T-helper 2 cell treated with Interferon-gamma antibody and Interleukin-4, amounts not matched to agents 5 μg/mL and 100 μg/mL, for 36 hours (primary cell): ENCODE data around the gene SHISAL1.
"Not testable (repeated sequence)": the region's sequence is repeated elsewhere in the genome, so short reads cannot be mapped to it uniquely, and the experiment has no call there.

ENCODE experiments used
- DNase-seq: peaks from one replicate; pipeline ENCODE4 v3.0.0; 2021; ENCODE audit warnings: low spot score
- H3K27ac Mint-ChIP-seq: one replicate; pipeline ENCODE4 v1.8.0; 2021; ENCODE audit warnings: mild to moderate bottlenecking, mixed read lengths
- H3K27me3 Mint-ChIP-seq: one replicate; pipeline ENCODE4 v1.8.0; 2021; ENCODE audit warnings: low read depth, mixed read lengths
- H3K36me3 Mint-ChIP-seq: one replicate; pipeline ENCODE4 v1.8.0; 2021; ENCODE audit warnings: low read depth, mixed read lengths
- H3K4me1 Mint-ChIP-seq: one replicate; pipeline ENCODE4 v1.8.0; 2021; ENCODE audit warnings: low read depth, mixed read lengths
- H3K4me3 Mint-ChIP-seq: one replicate; pipeline ENCODE4 v1.8.0; 2022; ENCODE audit warnings: mild to moderate bottlenecking, moderate library complexity, mixed read lengths
- H3K9me3 Mint-ChIP-seq: one replicate; pipeline ENCODE4 v1.8.0; 2021; ENCODE audit warnings: mixed read lengths

Gene SHISAL1

GRCh38 chr22:44309137-44309536, 3.6 kb downstream of the SHISAL1 start:
- DNase-seq = no peak
- no peak overlapping the region for H3K4me3 Mint-ChIP-seq
- no peak overlapping the region for H3K27ac Mint-ChIP-seq
- H3K27me3 Mint-ChIP-seq = no peaks in the 10 kb centered on the region
- H3K9me3 Mint-ChIP-seq = no peaks in the 10 kb centered on the region
- H3K4me1 Mint-ChIP-seq = peaks cover under 1% of the 10 kb centered on the region
- no peaks in the 10 kb centered on the region for H3K36me3 Mint-ChIP-seq

- Mint-ChIP-seq H3K4me3 (no peak overlapping the region), H3K36me3 (no peaks in the 10 kb centered on the region), H3K9me3 (no peaks in the 10 kb centered on the region), H3K27me3 (no peaks in the 10 kb centered on the region), H3K4me1 (no peaks in the 10 kb centered on the region), H3K27ac (no peak overlapping the region)
- no peak for DNase-seq
Observed at GRCh38 chr22:44307509-44308169, 5.1 kb downstream of the SHISAL1 start.

GRCh38 chr22:44305888-44306287, 6.9 kb downstream of the SHISAL1 start:
- Mint-ChIP-seq H3K4me1 (no peaks in the 10 kb centered on the region), H3K27ac (no peak overlapping the region), H3K36me3 (no peaks in the 10 kb centered on the region), H3K9me3 (no peaks in the 10 kb centered on the region), H3K27me3 (no peaks in the 10 kb centered on the region), H3K4me3 (no peak overlapping the region)
- no peak for DNase-seq

GRCh38 chr22:44305455-44305854, 7.3 kb downstream of the SHISAL1 start:
- H3K4me1 Mint-ChIP-seq = no peaks in the 10 kb centered on the region
- no peaks in the 10 kb centered on the region for H3K9me3 Mint-ChIP-seq
- H3K27me3 Mint-ChIP-seq = no peaks in the 10 kb centered on the region
- no peak overlapping the region for H3K4me3 Mint-ChIP-seq
- no peak overlapping the region for H3K27ac Mint-ChIP-seq
- H3K36me3 Mint-ChIP-seq = no peaks in the 10 kb centered on the region
- no peak for DNase-seq

- Mint-ChIP-seq H3K27me3 (no peaks in the 10 kb centered on the region), H3K27ac (no peak overlapping the region), H3K36me3 (no peaks in the 10 kb centered on the region), H3K9me3 (no peaks in the 10 kb centered on the region), H3K4me1 (no peaks in the 10 kb centered on the region), H3K4me3 (no peak overlapping the region)
- no peak for DNase-seq
Observed at GRCh38 chr22:44304911-44305310, 7.8 kb downstream of the SHISAL1 start.

GRCh38 chr22:44304354-44304753, 8.4 kb downstream of the SHISAL1 start:
- H3K27me3 Mint-ChIP-seq = no peaks in the 10 kb centered on the region
- no peaks in the 10 kb centered on the region for H3K4me1 Mint-ChIP-seq
- no peak overlapping the region for H3K4me3 Mint-ChIP-seq
- no peak for DNase-seq
- no peak overlapping the region for H3K27ac Mint-ChIP-seq
- no peaks in the 10 kb centered on the region for H3K36me3 Mint-ChIP-seq
- H3K9me3 Mint-ChIP-seq = no peaks in the 10 kb centered on the region

- H3K27me3 Mint-ChIP-seq, H3K36me3 Mint-ChIP-seq, H3K9me3 Mint-ChIP-seq, DNase-seq, H3K4me3 Mint-ChIP-seq, H3K27ac Mint-ChIP-seq, H3K4me1 Mint-ChIP-seq: not testable (repeated sequence)
Observed at GRCh38 chr22:44302363-44302762, 10.4 kb downstream of the SHISAL1 start.

GRCh38 chr22:44301039-44301438, 11.7 kb downstream of the SHISAL1 start:
- Mint-ChIP-seq H3K4me1 (no peaks in the 10 kb centered on the region), H3K36me3 (no peaks in the 10 kb centered on the region), H3K4me3 (no peak overlapping the region), H3K27me3 (no peaks in the 10 kb centered on the region), H3K9me3 (no peaks in the 10 kb centered on the region), H3K27ac (no peak overlapping the region)
- DNase-seq = no peak

GRCh38 chr22:44299124-44299523, 13.6 kb downstream of the SHISAL1 start:
- Mint-ChIP-seq H3K27me3 (no peaks in the 10 kb centered on the region), H3K27ac (no peak overlapping the region), H3K36me3 (no peaks in the 10 kb centered on the region), H3K4me3 (no peak overlapping the region), H3K9me3 (no peaks in the 10 kb centered on the region), H3K4me1 (no peaks in the 10 kb centered on the region)
- DNase-seq = no peak

GRCh38 chr22:44298406-44299091, 14.2 kb downstream of the SHISAL1 start:
- no peaks in the 10 kb centered on the region for H3K27me3 Mint-ChIP-seq
- H3K9me3 Mint-ChIP-seq = no peaks in the 10 kb centered on the region
- H3K4me1 Mint-ChIP-seq = no peaks in the 10 kb centered on the region
- no peak overlapping the region for H3K27ac Mint-ChIP-seq
- no peak for DNase-seq
- H3K36me3 Mint-ChIP-seq = no peaks in the 10 kb centered on the region
- no peak overlapping the region for H3K4me3 Mint-ChIP-seq

GRCh38 chr22:44297470-44298061, 15.2 kb downstream of the SHISAL1 start:
- DNase-seq = no peak
- Mint-ChIP-seq H3K9me3 (no peaks in the 10 kb centered on the region), H3K4me3 (no peak overlapping the region), H3K27ac (no peak overlapping the region), H3K27me3 (no peaks in the 10 kb centered on the region), H3K4me1 (no peaks in the 10 kb centered on the region), H3K36me3 (no peaks in the 10 kb centered on the region)

GRCh38 chr22:44295406-44295805, 17.3 kb downstream of the SHISAL1 start:
- Mint-ChIP-seq H3K27me3 (no peaks in the 10 kb centered on the region), H3K4me3 (no peak overlapping the region), H3K27ac (no peak overlapping the region), H3K9me3 (no peaks in the 10 kb centered on the region), H3K4me1 (no peaks in the 10 kb centered on the region), H3K36me3 (no peaks in the 10 kb centered on the region)
- DNase-seq = no peak

GRCh38 chr22:44293876-44294275, 18.9 kb downstream of the SHISAL1 start:
- H3K27me3 Mint-ChIP-seq = no peaks in the 10 kb centered on the region
- H3K4me3 Mint-ChIP-seq = no peak overlapping the region
- H3K9me3 Mint-ChIP-seq = no peaks in the 10 kb centered on the region
- no peak for DNase-seq
- no peak overlapping the region for H3K27ac Mint-ChIP-seq
- H3K4me1 Mint-ChIP-seq = no peaks in the 10 kb centered on the region
- H3K36me3 Mint-ChIP-seq = no peaks in the 10 kb centered on the region

GRCh38 chr22:44293034-44293433, 19.7 kb downstream of the SHISAL1 start:
- H3K36me3 Mint-ChIP-seq = no peaks in the 10 kb centered on the region
- H3K9me3 Mint-ChIP-seq = no peaks in the 10 kb centered on the region
- H3K27me3 Mint-ChIP-seq = no peaks in the 10 kb centered on the region
- no peak overlapping the region for H3K4me3 Mint-ChIP-seq
- no peak overlapping the region for H3K27ac Mint-ChIP-seq
- H3K4me1 Mint-ChIP-seq = no peaks in the 10 kb centered on the region
- DNase-seq = no peak
